ENCODE measurements around the gene PRKAG3. TPM values are rescaled to one million over a fixed set of nuclear protein-coding genes. Genes with fewer than 3 reads are reported as not detected.

PRKAG3 gene
- total RNA-seq, 2 experiments from 2014 or later: not detected

DNA sequence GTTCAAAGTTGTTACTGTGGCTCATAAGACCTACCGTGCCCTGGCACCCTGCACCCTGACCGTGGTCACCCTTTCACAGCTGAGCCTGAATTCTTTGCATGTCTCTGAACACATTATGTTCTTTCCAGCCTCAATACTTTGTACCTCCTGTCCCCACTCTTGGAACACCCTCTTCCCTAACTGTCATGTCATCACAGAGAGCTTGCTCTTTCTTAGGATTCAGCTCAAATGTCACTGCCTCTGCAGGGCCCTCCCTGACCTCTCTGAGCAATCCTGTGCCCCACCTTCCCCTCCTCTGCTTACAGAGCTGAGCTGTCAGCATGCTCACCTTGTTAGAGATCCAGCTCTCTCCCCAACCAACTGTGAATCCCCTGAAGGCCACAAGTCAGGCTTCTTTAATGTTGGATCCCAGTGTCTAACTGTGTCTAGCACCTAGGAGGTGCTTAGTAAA, 15.0 kb downstream of the PRKAG3 start:
- Mint-ChIP-seq H3K27ac (no peak overlapping the region), H3K36me3 (ENCODE audit: low read depth) (no peaks in the 10 kb centered on the region), H3K27me3 (ENCODE audit: low read depth) (peaks cover 5% of the 10 kb centered on the region), H3K9me3 (no peaks in the 10 kb centered on the region), H3K4me3 (no peak overlapping the region), H3K4me1 (ENCODE audit: low read depth) (no peaks in the 10 kb centered on the region)
- CTCF ChIA-PET: no interaction called here
- intact Hi-C loops (cut with micrococcal nuclease): no loop called here
- DNase-seq: no peak

DNA sequence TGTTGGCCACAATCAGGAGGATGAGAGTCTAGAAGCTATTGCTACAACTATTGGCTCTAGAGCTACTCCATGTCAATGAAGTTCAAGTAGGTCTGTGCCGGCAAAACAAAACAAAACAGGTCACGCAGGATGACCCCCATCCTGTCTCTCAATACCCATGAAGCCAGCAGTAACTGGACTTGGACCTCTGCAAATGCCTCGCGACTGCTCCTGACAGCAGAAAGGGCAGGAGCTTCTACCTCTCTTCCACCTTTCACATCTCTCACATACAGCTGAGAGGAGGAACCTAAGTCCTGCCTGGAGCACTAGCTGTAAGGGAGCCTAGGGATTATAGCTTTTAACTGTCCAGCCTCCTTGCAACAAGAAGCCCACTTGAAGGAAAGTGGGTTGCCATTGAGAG, 16.0 kb downstream of the PRKAG3 start:
- intact Hi-C loops (cut with micrococcal nuclease): no loop called here
- no peak overlapping the region for H3K27ac Mint-ChIP-seq
- no peak for DNase-seq
- H3K27me3 Mint-ChIP-seq (ENCODE audit: low read depth): peaks cover 3% of the 10 kb centered on the region
- no peak overlapping the region for H3K4me3 Mint-ChIP-seq
- no peaks in the 10 kb centered on the region for H3K36me3 Mint-ChIP-seq (ENCODE audit: low read depth)
- H3K9me3 Mint-ChIP-seq: no peaks in the 10 kb centered on the region
- CTCF ChIA-PET: interaction anchor here (1.1 kb wide), 1 partner anchor 32 kb away, joined by 6 read pairs; no protein-coding TSS in a partner anchor
- no peaks in the 10 kb centered on the region for H3K4me1 Mint-ChIP-seq (ENCODE audit: low read depth)

DNA sequence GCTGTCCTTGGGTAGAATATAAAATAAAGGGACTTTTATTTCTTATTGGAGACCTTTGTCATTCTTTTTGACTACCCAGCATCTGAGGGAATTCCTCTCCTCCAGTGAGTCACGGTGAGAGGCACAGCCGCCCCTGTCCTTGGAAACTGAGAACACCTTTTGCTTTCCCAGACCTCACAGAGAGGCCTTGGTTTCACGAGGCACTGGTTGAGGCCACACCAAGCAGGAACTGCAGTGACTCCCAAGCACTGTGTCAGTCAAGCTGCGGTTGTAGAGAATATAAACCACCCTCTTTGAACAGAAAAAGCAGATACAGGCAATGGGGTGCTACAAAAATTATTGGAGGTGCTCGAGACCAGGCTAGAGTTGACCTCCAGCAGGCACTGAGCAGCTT, 16.4 kb downstream of the PRKAG3 start:
- intact Hi-C loops (cut with micrococcal nuclease): no loop called here

DNA sequence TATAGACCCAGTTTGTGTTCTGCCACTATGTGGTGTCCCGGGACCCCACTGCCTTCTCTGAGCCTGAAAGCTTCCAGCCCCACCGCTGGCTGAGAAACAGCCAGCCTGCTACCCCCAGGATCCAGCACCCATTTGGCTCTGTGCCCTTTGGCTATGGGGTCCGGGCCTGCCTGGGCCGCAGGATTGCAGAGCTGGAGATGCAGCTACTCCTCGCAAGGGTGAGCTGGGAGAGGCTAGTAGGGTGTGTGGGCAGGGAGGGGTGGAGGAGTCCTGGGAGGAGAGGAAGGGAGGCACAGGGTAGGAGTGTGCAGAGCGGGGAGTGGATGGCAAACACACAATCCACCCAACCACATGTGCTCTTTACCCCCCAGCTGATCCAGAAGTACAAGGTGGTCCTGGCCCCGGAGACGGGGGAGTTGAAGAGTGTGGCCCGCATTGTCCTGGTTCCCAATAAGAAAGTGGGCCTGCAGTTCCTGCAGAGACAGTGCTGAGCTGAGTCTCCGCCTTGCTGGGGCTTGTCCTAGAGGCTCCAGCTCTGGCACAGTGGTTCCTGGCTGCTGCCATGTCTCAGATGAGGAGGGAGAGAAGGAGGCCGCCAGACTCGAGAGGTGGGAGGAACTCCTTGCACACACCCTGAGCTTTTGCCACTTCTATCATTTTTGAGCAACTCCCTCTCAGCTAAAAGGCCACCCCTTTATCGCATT, 16.9 kb downstream of the PRKAG3 start:
- Mint-ChIP-seq H3K36me3 (ENCODE audit: low read depth) (no peaks in the 10 kb centered on the region), H3K27me3 (ENCODE audit: low read depth) (peaks cover 3% of the 10 kb centered on the region)

More for the DNA sequence above, 16.4 kb downstream of the PRKAG3 start:
- Mint-ChIP-seq H3K27ac (no peak overlapping the region), H3K4me3 (no peak overlapping the region), H3K4me1 (ENCODE audit: low read depth) (no peaks in the 10 kb centered on the region), H3K27me3 (ENCODE audit: low read depth) (peaks cover 3% of the 10 kb centered on the region), H3K36me3 (ENCODE audit: low read depth) (no peaks in the 10 kb centered on the region), H3K9me3 (no peaks in the 10 kb centered on the region)
- CTCF ChIA-PET: interaction anchor here (1.1 kb wide), 1 partner anchor 32 kb away, joined by 6 read pairs; no protein-coding TSS in a partner anchor
- no peak for DNase-seq

DNA sequence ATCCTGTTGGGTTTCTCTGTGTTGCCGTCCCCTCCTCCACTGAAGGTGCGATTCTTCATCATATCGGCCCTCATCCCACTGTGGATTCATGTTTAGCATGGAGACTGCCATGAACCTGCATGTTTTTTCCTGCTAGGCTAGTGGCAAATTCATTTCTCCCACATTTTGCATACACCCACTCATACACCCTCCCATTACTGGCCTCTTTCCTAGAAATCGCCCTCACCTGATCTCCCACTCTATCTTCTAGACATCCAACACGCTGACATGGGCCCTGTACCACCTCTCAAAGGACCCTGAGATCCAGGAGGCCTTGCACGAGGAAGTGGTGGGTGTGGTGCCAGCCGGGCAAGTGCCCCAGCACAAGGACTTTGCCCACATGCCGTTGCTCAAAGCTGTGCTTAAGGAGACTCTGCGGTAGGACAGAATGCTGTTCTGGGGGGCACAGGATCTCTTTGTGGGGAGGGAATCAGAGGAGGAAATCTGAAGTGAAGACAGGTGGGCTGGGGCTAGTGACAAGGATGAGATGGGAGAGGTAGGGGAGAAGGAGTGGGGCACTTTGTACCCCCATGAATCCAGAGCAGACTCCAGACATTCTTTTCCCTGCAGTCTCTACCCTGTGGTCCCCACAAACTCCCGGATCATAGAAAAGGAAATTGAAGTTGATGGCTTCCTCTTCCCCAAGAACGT, 17.7 kb downstream of the PRKAG3 start:
- no peak for DNase-seq
- H3K27ac Mint-ChIP-seq: no peak overlapping the region
- no peaks in the 10 kb centered on the region for H3K36me3 Mint-ChIP-seq (ENCODE audit: low read depth)
- no peaks in the 10 kb centered on the region for H3K4me1 Mint-ChIP-seq (ENCODE audit: low read depth)
- peaks cover 7% of the 10 kb centered on the region for H3K27me3 Mint-ChIP-seq (ENCODE audit: low read depth)
- CTCF ChIA-PET: no interaction called here
- H3K4me3 Mint-ChIP-seq: no peak overlapping the region
- intact Hi-C loops (cut with micrococcal nuclease): no loop called here
- no peaks in the 10 kb centered on the region for H3K9me3 Mint-ChIP-seq

More for the DNA sequence above, 16.9 kb downstream of the PRKAG3 start:
- no peak overlapping the region for H3K4me3 Mint-ChIP-seq
- intact Hi-C loops (cut with micrococcal nuclease): no loop called here
- H3K9me3 Mint-ChIP-seq: no peaks in the 10 kb centered on the region
- CTCF ChIA-PET: interaction anchor here (1.1 kb wide), 1 partner anchor 33 kb away, joined by 6 read pairs; no protein-coding TSS in a partner anchor
- DNase-seq: no peak
- no peaks in the 10 kb centered on the region for H3K4me1 Mint-ChIP-seq (ENCODE audit: low read depth)
- no peak overlapping the region for H3K27ac Mint-ChIP-seq

DNA sequence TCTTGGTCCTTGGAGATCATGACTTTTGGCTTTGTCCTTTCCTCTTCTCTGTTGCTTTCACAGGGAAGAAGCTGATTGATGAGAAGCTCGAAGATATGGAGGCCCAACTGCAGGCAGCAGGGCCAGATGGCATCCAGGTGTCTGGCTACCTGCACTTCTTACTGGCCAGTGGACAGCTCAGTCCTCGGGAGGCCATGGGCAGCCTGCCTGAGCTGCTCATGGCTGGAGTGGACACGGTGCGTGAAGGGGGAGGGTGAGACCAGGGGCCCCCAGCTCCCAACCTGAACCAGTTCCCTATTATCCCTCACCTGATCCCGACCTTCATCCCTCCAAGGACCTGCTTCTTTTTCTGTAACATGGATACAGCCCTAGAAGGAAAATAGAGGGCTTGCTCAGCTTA, 18.7 kb downstream of the PRKAG3 start:
- H3K4me1 Mint-ChIP-seq (ENCODE audit: low read depth): no peaks in the 10 kb centered on the region
- CTCF ChIA-PET: interaction anchor here (0.6 kb wide), 1 partner anchor 40 kb away, joined by 3 read pairs; no protein-coding TSS in a partner anchor
- DNase-seq: no peak
- no peak overlapping the region for H3K4me3 Mint-ChIP-seq
- H3K9me3 Mint-ChIP-seq: no peaks in the 10 kb centered on the region
- no peaks in the 10 kb centered on the region for H3K36me3 Mint-ChIP-seq (ENCODE audit: low read depth)
- peaks cover 10% of the 10 kb centered on the region for H3K27me3 Mint-ChIP-seq (ENCODE audit: low read depth)
- intact Hi-C loops (cut with micrococcal nuclease): no loop called here
- no peak overlapping the region for H3K27ac Mint-ChIP-seq

DNA sequence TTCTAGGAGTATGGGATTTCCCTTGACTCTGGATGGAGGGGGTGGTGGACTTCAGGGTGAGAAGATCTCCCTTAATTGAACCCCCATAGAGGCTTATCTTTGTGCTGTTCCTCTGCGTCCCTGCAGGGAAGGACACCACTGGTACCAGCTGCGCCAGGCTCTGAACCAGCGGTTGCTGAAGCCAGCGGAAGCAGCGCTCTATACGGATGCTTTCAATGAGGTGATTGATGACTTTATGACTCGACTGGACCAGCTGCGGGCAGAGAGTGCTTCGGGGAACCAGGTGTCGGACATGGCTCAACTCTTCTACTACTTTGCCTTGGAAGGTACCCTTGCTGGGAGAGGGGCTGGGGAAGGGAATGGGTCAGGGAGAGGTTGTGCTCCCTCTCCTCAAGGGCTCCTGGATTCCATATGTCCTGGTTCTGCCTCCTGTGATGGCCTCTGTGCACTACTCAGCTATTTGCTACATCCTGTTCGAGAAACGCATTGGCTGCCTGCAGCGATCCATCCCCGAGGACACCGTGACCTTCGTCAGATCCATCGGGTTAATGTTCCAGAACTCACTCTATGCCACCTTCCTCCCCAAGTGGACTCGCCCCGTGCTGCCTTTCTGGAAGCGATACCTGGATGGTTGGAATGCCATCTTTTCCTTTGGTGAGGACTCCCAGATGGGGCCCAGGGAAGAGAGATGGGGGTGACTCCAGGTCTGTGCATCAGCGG, 19.3 kb downstream of the PRKAG3 start:
- no peaks in the 10 kb centered on the region for H3K9me3 Mint-ChIP-seq
- H3K4me3 Mint-ChIP-seq: no peak overlapping the region
- CTCF ChIA-PET: no interaction called here
- H3K27me3 Mint-ChIP-seq (ENCODE audit: low read depth): peaks cover 10% of the 10 kb centered on the region
- no peak for DNase-seq
- intact Hi-C loops (cut with micrococcal nuclease): no loop called here
- H3K27ac Mint-ChIP-seq: no peak overlapping the region
- H3K36me3 Mint-ChIP-seq (ENCODE audit: low read depth): no peaks in the 10 kb centered on the region
- H3K4me1 Mint-ChIP-seq (ENCODE audit: low read depth): no peaks in the 10 kb centered on the region

DNA sequence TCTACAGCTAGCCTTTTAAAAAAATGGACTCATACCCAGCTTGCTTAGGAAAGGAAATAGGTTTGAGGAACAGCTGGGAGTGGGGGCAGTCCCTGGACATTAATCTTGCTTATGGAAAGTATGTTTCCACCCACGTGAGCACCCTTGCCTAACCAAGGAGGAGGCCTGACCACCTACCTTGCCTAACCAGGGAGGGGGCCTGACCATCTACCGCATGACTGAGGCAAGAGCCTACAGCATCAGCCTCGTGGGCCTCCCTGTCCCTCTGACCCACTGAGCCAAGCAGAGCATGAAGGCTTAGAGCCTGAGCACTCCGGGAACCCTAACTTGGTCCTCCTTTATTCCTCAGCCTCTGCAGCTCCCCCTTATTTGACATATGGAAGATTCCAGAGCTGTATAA, 20.2 kb downstream of the PRKAG3 start:
- Mint-ChIP-seq H3K4me1 (ENCODE audit: low read depth) (peaks cover 3% of the 10 kb centered on the region), H3K4me3 (no peak overlapping the region), H3K9me3 (no peaks in the 10 kb centered on the region), H3K36me3 (ENCODE audit: low read depth) (no peaks in the 10 kb centered on the region), H3K27me3 (ENCODE audit: low read depth) (peaks cover 11% of the 10 kb centered on the region), H3K27ac (no peak overlapping the region)
- no peak for DNase-seq
- CTCF ChIA-PET: no interaction called here
- intact Hi-C loops (cut with micrococcal nuclease): no loop called here

DNA sequence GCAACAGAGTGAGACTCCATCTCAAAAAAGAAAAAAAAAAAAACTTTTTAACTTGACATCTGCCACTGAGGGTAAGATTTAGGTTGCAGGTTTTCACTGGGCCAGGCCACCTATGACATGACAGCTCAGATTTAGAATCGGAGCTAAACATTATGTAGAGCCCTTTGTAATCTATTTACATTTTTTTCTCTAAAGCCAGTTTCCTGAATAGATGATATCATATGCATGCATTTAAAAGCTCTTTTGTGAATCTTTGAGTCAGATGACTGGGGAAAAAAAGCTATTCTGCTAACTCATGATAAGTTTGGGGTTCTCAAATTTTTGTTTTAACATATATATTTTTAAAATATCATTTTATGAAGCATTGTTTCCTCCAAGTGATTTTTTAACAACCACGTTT, 21.3 kb downstream of the PRKAG3 start:
- CTCF ChIA-PET: interaction anchor here (0.6 to 1.9 kb wide), 2 partner anchors 81 to 83 kb away, joined by 5 to 6 read pairs; no protein-coding TSS in a partner anchor
- Mint-ChIP-seq H3K4me1 (ENCODE audit: low read depth) (peaks cover 3% of the 10 kb centered on the region), H3K27me3 (ENCODE audit: low read depth) (peaks cover 13% of the 10 kb centered on the region)

DNA sequence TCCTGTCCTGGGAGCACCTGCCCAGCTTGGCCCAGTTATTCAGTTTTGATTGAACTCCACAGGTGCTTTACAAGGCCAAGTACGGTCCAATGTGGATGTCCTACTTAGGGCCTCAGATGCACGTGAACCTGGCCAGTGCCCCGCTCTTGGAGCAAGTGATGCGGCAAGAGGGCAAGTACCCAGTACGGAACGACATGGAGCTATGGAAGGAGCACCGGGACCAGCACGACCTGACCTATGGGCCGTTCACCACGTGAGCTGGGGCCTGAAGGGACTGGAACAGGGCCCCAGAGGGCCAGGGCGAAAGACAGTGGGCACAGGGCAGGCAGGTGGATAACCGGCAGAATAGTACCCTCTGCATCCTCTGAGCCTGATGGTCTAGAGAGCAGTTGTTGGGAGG, 22.1 kb downstream of the PRKAG3 start:
- no peak overlapping the region for H3K4me3 Mint-ChIP-seq
- intact Hi-C loops (cut with micrococcal nuclease): no loop called here
- no peak overlapping the region for H3K27ac Mint-ChIP-seq
- CTCF ChIA-PET: interaction anchor here (0.6 to 1.9 kb wide), 3 partner anchors 9 to 312 kb away, joined by 3 to 6 read pairs (median 5); no protein-coding TSS in a partner anchor
- peaks cover 18% of the 10 kb centered on the region for H3K27me3 Mint-ChIP-seq (ENCODE audit: low read depth)
- no peaks in the 10 kb centered on the region for H3K36me3 Mint-ChIP-seq (ENCODE audit: low read depth)
- H3K9me3 Mint-ChIP-seq: peaks cover 7% of the 10 kb centered on the region
- DNase-seq: no peak
- peaks cover 3% of the 10 kb centered on the region for H3K4me1 Mint-ChIP-seq (ENCODE audit: low read depth)

More for the DNA sequence above, 21.3 kb downstream of the PRKAG3 start:
- intact Hi-C loops (cut with micrococcal nuclease): no loop called here
- H3K36me3 Mint-ChIP-seq (ENCODE audit: low read depth): no peaks in the 10 kb centered on the region
- H3K4me3 Mint-ChIP-seq: no peak overlapping the region
- DNase-seq: no peak
- no peaks in the 10 kb centered on the region for H3K9me3 Mint-ChIP-seq
- H3K27ac Mint-ChIP-seq: no peak overlapping the region

DNA sequence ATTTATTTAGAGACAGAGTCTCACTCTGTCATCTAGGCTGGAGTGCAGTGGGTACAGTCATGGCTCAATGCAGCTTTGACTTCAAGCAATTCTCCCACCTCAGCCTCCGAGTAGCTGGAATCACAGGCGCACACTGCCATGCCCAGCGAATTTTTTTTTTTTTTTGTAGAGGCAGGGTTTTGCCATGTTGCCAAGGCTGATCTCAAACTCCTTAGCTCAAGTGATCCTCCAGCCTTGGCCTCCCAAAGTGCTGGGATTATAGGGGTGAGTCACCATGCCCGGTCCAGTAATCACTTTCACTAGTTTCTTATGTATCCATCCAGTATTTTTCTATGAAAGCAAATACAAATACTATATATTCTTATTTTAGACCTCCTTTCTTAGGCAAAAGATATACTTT, 24.0 kb downstream of the PRKAG3 start:
- Mint-ChIP-seq H3K27me3 (ENCODE audit: low read depth) (peaks cover 20% of the 10 kb centered on the region), H3K36me3 (ENCODE audit: low read depth) (no peaks in the 10 kb centered on the region), H3K27ac (no peak overlapping the region), H3K9me3 (peaks cover 10% of the 10 kb centered on the region), H3K4me3 (no peak overlapping the region), H3K4me1 (ENCODE audit: low read depth) (peaks cover 3% of the 10 kb centered on the region)
- DNase-seq: no peak
- intact Hi-C loops (cut with micrococcal nuclease): no loop called here
- CTCF ChIA-PET: interaction anchor here (0.6 kb wide), 1 partner anchor 165 kb away, joined by 6 read pairs; no protein-coding TSS in a partner anchor

DNA sequence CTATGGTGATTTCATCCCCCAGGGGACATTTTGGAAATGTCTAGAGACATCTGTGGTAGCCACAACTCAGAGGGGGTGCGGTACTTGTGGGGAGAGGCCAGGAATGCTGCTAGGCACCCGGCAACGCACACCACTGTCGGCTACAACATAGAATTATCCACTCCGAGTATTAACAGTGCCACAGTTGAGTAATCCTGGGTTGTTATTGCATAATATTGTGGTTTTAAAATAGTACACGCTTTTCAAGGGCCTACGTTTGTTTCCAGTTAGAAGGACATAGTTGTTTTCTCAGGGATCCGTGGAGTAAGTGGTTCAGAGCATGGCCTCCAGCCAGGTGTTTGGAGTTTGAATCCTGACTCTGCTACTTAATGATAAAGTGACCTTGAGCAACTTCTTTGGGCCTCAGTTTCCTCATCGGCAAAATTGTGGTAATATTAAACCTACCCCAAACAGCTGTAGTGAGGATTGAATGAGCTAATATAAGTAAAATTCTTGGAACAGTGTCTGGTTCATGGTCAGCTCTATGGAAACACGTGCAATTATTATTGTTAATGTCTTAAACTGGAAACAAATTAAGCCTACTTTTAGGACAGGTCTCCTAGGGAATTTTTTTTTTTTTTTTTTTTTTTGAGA, 25.1 kb downstream of the PRKAG3 start:
- CTCF ChIA-PET: no interaction called here
- peaks cover 10% of the 10 kb centered on the region for H3K9me3 Mint-ChIP-seq
- DNase-seq: no peak
- intact Hi-C loops (cut with micrococcal nuclease): no loop called here
- no peak overlapping the region for H3K27ac Mint-ChIP-seq
- peaks cover 20% of the 10 kb centered on the region for H3K27me3 Mint-ChIP-seq (ENCODE audit: low read depth)
- no peaks in the 10 kb centered on the region for H3K36me3 Mint-ChIP-seq (ENCODE audit: low read depth)
- H3K4me1 Mint-ChIP-seq (ENCODE audit: low read depth): peaks cover 3% of the 10 kb centered on the region
- H3K4me3 Mint-ChIP-seq: no peak overlapping the region
